Measurements from ENCODE around the gene KCND3.

The KCND3 gene

DNA sequence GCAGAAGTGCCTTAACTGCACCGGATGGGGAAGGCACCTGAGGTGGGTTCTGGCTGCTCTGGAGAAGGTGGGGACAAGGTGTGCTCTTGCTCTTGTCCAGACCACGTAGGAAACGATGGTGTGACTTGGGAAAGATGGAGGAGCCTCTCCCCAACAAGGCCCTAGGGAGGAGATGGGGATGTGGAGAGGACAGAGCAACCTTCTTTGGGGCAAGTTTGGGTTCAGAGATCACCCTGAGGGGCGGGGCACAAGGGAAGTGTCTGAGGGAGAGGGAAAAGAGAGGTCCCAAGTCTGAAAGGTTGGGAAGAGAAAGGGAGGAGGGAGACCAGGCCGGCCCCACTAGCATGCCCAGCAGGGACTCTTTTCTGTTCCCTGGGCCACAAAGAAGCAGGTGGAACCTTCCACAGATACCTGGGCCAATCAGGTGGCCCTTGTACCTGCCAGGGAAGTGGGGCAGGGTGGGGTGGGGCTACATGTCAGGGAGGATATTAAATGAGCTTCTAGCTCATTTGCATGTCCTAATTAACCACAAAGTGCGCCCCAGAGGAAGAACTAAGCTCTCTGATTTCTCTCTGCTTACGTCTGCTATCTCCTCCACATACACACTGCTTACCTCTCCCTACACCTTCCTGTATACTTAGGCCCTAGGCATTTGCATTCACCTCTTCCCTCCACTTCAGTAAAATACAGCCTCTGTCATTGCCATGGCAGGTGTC lies 266.2 kb downstream of the KCND3 start:
- no peak overlapping the region for H3K27ac ChIP-seq (ENCODE audit: low read length)
- no peak overlapping the region for H3K9ac ChIP-seq (ENCODE audit: low read depth, low read length)
- no peaks in the 10 kb centered on the region for H3K27me3 ChIP-seq (ENCODE audit: insufficient read depth, low read length)
- H3K4me3 ChIP-seq (ENCODE audit: low read length) = no peak overlapping the region
- peaks cover 10% of the 10 kb centered on the region for H3K4me1 ChIP-seq (ENCODE audit: insufficient read depth, low read length)
- H3K9me3 ChIP-seq (ENCODE audit: insufficient read depth, low read depth, low read length) = no peaks in the 10 kb centered on the region
- no peaks in the 10 kb centered on the region for H3K36me3 ChIP-seq (ENCODE audit: insufficient read depth, low read depth, low read length)

DNA sequence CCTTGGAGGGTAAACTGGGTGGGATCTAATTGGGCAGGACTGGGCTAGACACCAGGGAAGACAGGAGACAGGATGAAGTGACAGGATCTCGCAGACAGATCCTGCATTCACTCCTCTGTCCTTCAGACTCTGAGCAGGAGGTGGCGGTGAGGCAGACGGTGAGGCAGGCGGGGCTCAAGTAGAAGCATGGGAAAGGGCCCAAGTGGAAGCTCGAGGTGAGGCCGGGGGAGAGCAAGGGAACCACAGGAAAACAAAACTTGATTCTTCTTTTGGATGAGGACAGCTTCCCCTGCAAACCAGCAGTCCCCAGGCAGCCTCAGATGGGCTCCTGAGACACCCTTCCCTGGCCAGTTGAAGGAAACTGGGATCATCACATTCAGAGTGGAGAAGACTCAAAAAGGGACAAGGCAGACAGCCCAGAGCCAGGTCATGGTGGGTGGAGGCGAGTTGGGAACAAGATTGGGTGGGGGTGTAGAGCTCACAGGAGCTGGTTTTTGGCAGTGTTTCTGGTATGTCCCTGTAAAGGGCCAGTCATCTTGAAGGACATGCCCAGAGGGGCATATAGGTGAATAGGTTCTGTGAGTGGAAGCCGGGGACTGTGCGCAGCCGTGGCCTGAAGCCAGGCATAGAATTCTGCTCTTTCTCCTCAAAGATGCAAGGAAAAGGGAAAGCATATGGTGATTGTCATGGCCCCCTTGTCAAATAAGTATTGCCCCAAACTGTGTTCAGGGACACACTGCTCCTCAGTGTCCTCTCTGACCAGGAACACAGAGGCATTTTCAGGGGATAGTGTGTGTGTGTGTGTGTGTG lies 268.3 kb downstream of the KCND3 start:
- Histone ChIP-seq H3K9ac (ENCODE audit: low read depth, low read length) (no peak overlapping the region), H3K9me3 (ENCODE audit: insufficient read depth, low read depth, low read length) (no peaks in the 10 kb centered on the region), H3K36me3 (ENCODE audit: insufficient read depth, low read depth, low read length) (no peaks in the 10 kb centered on the region), H3K27me3 (ENCODE audit: insufficient read depth, low read length) (no peaks in the 10 kb centered on the region), H3K4me1 (ENCODE audit: insufficient read depth, low read length) (peaks cover 10% of the 10 kb centered on the region), H3K4me3 (ENCODE audit: low read length) (no peak overlapping the region), H3K27ac (ENCODE audit: low read length) (no peak overlapping the region)

Data from iPS-20b (cell line).